Measurements from ENCODE around the gene MSRB2. TPM values are rescaled to one million over a fixed set of nuclear protein-coding genes. Genes with fewer than 3 reads are reported as not detected.
A peak's percentile ranks its signal among the peaks of the same experiment; 100 is the strongest.
"Not testable (repeated sequence)": the region's sequence is repeated elsewhere in the genome, so short reads cannot be mapped to it uniquely, and the experiment has no call there.

Gene MSRB2
- total RNA-seq, 2 donors from 2014 or later = 4.5 to 16.8 TPM

GRCh38 chr10:23067337-23067736 lies 28.0 kb upstream of the MSRB2 start:
- ATAC-seq (no peak), DNase-seq (ENCODE audit: low spot score in 2 of 2) (no peak)
- H3K27ac Mint-ChIP-seq = no peak overlapping the region
- H3K36me3 Mint-ChIP-seq = no peaks in the 10 kb centered on the region
- no peaks in the 10 kb centered on the region for H3K9me3 Mint-ChIP-seq

- Mint-ChIP-seq H3K36me3 (no peaks in the 10 kb centered on the region), H3K27ac (no peak overlapping the region), H3K9me3 (no peaks in the 10 kb centered on the region)
- DNase-seq (ENCODE audit: low spot score in 2 of 2) (peak in 1 of 2 donors; percentile 66), ATAC-seq (peak; percentile 71 to 76)
Measured at GRCh38 chr10:23067939-23068775, 27.2 kb upstream of the MSRB2 start.

DNA sequence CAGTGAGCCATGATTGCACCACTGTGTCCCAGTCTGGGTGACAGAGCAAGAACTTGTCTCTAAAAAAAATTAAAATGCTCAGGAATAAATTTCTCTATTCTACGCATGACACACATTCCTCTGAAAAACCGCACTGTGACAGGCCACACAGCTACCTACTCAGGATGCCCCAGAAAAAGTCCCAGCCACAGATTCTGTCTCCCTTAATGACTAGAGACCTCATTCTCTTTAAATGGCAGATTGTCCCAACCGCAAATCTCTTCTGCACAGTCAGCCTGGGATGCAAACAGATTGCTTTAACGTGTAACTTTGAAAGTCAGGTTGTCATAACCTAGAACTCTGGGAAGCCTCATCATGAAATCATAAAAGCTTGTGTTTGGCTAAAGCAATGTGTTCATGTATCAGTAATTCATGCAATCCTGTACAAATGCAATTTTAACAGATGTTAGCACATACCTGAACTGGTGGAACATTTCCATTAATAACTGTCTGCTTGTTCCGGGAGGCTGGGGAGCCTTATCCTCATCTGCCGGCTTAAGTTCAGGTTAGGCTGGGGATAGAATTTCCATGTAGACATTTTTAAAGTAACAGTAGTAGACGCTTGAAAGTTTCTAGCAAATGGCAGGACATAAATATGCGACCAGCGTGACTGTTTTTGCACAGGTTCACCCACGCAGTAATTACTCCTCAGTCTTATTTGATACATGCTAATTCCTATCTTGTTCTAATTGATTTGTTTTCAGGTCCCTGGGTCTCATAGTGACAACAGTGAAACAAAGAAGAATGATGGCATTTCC lies 26.2 kb upstream of the MSRB2 start:
- Mint-ChIP-seq H3K36me3 (no peaks in the 10 kb centered on the region), H3K27ac (no peak overlapping the region), H3K9me3 (no peaks in the 10 kb centered on the region)
- ATAC-seq = no peak
- DNase-seq (ENCODE audit: low spot score in 2 of 2) = no peak

DNA sequence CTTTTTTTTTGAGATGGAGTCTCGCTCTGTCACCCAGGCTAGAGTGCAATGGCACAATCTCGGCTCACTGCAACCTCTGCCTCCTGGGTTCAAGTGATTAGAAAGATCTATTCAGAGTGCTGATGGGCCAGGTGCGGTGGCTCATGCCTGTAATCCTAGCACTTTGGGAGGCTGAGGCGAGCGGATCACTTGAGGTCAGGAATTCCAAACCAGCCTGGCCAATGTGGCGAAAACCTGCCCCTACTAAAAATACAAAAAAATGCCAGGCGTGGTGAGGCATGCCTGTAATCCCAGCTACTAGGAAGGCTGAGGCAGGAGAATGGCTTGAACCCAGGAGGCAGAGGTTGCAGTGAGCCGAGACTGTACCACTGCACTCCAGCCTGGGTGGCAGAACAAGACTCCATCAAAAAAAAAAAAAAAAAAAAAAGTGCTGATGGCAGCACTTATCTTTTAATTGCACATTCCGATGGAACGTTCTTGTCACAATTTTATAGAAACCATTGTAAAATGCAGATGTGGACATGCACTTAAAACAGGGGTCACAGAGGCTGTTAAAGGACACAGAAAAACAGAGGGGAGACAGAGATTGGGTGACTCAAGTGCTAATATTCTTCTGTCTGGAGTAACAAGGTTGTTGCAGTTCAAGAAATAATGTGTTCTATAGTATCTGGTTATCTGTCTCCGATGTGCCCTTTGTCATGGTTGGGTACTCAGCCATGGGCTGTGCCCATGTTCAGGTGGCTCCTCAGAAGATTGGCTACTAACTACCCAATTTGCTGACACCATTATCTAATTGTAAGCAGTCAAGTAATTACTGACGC lies 25.1 kb upstream of the MSRB2 start:
- DNase-seq (ENCODE audit: low spot score in 2 of 2); H3K9me3 Mint-ChIP-seq; H3K36me3 Mint-ChIP-seq; ATAC-seq; H3K27ac Mint-ChIP-seq: not testable (repeated sequence)

GRCh38 chr10:23070913-23071218 lies 24.5 kb upstream of the MSRB2 start:
- Mint-ChIP-seq H3K9me3 (no peaks in the 10 kb centered on the region), H3K27ac (no peak overlapping the region), H3K36me3 (no peaks in the 10 kb centered on the region)
- DNase-seq (ENCODE audit: low spot score in 2 of 2) (no peak), ATAC-seq (no peak)

DNA sequence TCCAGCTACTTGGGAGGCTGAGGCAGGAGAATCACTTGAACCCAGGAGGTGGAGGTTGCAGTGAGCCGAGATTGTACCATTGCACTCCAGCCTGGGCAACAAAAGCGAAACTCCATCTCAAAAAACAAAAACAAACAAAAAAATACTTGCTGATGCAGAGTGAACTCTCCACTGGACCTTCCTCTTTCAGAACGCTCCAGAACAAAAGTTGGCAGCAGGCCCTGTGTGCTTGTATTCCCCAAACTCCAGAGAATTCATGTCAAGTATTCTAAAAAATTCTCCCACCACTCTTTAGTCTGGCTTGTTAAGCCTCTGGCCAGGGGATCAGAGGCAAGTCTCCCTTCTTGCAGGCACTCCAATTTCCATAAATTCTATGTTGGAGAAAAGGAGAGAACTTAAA lies 22.8 kb upstream of the MSRB2 start:
- not testable (repeated sequence) for H3K9me3 Mint-ChIP-seq; H3K36me3 Mint-ChIP-seq; DNase-seq (ENCODE audit: low spot score in 2 of 2); ATAC-seq; H3K27ac Mint-ChIP-seq

DNA sequence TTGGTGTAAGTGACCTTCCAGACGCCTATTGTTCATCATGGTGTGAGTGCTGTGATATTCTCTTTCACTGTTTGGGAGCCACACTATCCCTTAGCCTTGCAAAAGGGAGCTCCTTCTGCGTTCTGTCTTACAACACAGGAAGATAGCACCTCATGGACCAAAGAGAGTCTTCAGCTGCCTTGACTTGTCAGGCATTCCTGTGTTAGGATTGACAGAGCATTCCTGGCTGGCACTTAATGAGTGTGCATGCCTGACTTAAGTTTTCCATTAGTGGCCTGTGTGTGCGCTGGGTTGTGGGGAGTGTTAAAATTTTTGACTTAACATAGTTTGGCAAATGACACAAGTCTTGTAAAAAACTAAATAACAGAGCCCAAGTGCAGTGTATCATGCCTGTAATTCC lies 21.9 kb upstream of the MSRB2 start:
- Mint-ChIP-seq H3K27ac (no peak overlapping the region), H3K9me3 (no peaks in the 10 kb centered on the region), H3K36me3 (no peaks in the 10 kb centered on the region)
- DNase-seq (ENCODE audit: low spot score in 2 of 2) = no peak
- no peak for ATAC-seq

GRCh38 chr10:23075672-23076071 lies 19.7 kb upstream of the MSRB2 start:
- no peaks in the 10 kb centered on the region for H3K9me3 Mint-ChIP-seq
- ATAC-seq = peak in 1 of 2 donors; percentile 37
- H3K36me3 Mint-ChIP-seq = no peaks in the 10 kb centered on the region
- DNase-seq (ENCODE audit: low spot score in 2 of 2) = no peak
- H3K27ac Mint-ChIP-seq = no peak overlapping the region

- no peak overlapping the region for H3K27ac Mint-ChIP-seq
- no peaks in the 10 kb centered on the region for H3K36me3 Mint-ChIP-seq
- H3K9me3 Mint-ChIP-seq = no peaks in the 10 kb centered on the region
- ATAC-seq (no peak), DNase-seq (ENCODE audit: low spot score in 2 of 2) (no peak)
Measured at GRCh38 chr10:23078114-23078513, 17.3 kb upstream of the MSRB2 start.

DNA sequence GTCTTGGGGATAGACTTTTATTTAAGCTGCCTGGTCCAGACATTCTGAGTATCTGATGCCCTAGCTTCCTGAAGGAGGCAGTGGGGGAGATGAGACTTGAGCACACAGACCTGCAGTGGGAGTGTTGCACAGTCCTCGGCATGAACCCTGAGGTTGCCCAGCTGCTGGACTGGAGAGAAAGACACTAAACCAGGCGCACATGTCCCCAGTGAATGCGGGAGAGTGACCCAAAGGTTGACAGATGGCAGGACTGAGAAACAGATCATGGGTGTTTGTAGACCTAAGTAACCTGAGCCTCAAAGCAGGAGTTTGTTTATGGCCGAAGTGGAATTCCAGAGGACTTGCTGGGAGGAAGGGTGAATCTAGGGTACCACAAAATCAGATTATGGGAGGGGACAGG lies 15.7 kb upstream of the MSRB2 start:
- Mint-ChIP-seq H3K27ac (no peak overlapping the region), H3K9me3 (peaks cover 0 to 2% of the 10 kb centered on the region in 2 donors), H3K36me3 (no peaks in the 10 kb centered on the region)
- ATAC-seq (no peak), DNase-seq (ENCODE audit: low spot score in 2 of 2) (no peak)

DNA sequence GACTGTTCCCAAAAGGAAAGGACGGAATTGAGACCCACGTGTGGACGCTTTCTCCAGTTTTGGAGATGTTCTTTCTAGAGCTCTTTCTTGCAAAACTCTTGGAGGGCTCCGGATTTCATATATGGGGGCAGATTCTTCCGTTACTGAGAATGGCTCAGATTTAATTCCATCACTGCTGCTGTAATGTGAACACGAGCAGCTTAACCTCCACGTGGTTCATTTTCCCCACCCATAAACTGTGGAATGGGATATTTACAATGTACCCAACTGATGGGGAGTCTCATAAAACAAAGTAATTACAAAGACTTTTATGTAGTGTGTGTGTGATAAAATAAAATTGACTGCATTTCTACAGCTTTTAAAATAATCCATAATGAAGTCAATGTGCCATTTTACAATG lies 15.1 kb upstream of the MSRB2 start:
- Mint-ChIP-seq H3K27ac (no peak overlapping the region), H3K9me3 (peaks cover 0 to 3% of the 10 kb centered on the region in 2 donors), H3K36me3 (no peaks in the 10 kb centered on the region)
- no peak for ATAC-seq
- DNase-seq (ENCODE audit: low spot score in 2 of 2) = no peak

GRCh38 chr10:23081221-23081750 lies 14.1 kb upstream of the MSRB2 start:
- peaks cover 0 to 3% of the 10 kb centered on the region in 2 donors for H3K9me3 Mint-ChIP-seq
- H3K27ac Mint-ChIP-seq = no peak overlapping the region
- DNase-seq (ENCODE audit: low spot score in 2 of 2) (no peak), ATAC-seq (no peak)
- H3K36me3 Mint-ChIP-seq = no peaks in the 10 kb centered on the region

DNA sequence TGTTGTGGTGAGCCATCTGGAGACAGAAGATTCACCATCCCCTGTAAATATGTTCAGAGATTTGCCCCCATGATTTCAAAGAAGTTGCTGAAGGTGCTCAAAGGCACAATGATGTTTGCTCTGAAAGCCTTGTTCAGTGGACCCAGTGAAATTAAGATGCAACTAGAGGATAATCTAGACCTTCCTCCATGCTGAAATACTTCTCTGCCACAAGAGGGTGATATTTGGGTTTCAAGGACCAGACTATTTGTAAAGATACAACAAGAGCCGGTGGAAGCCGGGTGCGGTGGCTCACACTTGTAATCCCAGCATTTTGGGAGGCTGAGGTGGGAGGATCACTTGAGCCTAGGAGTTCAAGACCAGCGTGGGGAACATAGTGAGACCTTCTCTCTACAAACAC lies 13.5 kb upstream of the MSRB2 start:
- Mint-ChIP-seq H3K9me3 (peaks cover 0 to 3% of the 10 kb centered on the region in 2 donors), H3K27ac (no peak overlapping the region)
- no peak for ATAC-seq

DNA sequence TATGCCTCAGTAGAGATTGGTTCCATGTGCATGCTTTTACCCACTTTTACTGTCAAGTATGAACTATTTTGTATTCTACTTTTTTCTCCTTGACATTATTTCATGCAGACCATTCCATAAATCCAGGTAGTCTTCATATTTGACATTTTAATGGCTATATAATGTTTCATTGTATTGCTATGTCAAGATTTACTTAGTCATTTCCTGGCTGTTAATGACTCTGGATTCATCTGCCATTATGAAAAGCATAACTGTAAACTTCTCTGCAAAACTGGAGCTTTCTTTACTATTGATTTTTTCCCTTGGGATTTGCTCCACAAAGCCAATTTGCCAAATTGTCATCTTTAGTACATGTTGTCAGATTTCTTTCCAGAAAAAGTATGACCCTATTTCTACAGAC lies 6.8 kb upstream of the MSRB2 start:
- ATAC-seq (no peak), DNase-seq (ENCODE audit: low spot score in 2 of 2) (no peak)
- Mint-ChIP-seq H3K27ac (no peak overlapping the region), H3K9me3 (peaks cover 3 to 4% of the 10 kb centered on the region in 2 donors), H3K36me3 (no peaks in the 10 kb centered on the region)

More for the DNA sequence above, 13.5 kb upstream of the MSRB2 start:
- H3K36me3 Mint-ChIP-seq = no peaks in the 10 kb centered on the region
- no peak for DNase-seq (ENCODE audit: low spot score in 2 of 2)

DNA sequence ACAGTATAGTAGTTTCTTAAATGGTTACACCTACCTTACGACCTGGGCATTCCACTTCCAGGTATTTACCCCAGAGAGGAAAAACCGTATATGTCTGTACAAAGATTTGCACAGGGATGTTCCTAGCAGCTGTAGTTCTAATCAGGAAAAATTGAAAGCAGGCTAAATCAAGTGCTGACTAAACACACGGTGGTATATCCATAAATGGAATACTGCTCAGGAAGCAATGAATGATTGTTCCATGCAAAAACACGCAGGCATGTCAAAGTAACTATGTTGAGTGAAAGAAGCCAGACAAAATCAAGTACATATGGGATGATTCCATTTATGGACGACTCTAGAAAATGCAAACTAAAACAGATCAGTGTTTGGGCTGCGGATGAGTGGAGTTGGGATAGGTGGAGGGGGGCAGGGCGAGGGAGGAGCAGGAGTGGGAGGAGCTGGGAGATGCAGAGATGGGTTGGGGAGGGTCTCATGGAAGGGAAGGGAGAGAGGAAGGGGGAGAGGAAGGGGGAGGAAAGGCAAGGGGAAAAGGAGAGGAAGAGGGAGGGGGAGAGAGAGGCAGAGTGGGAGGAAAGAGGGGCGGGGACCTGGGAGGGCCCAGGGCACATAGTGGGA lies 484 bp upstream of the MSRB2 start:
- Mint-ChIP-seq H3K9me3 (peaks cover 1 to 4% of the 10 kb centered on the region in 2 donors), H3K27ac (peak overlapping the region in 1 of 2 donors; percentile 95), H3K36me3 (peaks cover 2 to 13% of the 10 kb centered on the region in 2 donors)
- ATAC-seq (peak in 1 of 2 donors; percentile 3), DNase-seq (ENCODE audit: low spot score in 2 of 2) (no peak)

Data from activated naive CD4-positive, alpha-beta T cell treated with anti-CD3 and anti-CD28 coated beads, Interleukin-2, amount 50 U/mL, for 72 hours (primary cell).